ENCODE results near the gene SUV39H1. TPM values are rescaled to one million over a fixed set of nuclear protein-coding genes. Genes with fewer than 3 reads are reported as not detected.

The SUV39H1 gene
- polyA plus RNA-seq, 4 donors = 4.7 to 7.8 (median 5.9) TPM

DNA sequence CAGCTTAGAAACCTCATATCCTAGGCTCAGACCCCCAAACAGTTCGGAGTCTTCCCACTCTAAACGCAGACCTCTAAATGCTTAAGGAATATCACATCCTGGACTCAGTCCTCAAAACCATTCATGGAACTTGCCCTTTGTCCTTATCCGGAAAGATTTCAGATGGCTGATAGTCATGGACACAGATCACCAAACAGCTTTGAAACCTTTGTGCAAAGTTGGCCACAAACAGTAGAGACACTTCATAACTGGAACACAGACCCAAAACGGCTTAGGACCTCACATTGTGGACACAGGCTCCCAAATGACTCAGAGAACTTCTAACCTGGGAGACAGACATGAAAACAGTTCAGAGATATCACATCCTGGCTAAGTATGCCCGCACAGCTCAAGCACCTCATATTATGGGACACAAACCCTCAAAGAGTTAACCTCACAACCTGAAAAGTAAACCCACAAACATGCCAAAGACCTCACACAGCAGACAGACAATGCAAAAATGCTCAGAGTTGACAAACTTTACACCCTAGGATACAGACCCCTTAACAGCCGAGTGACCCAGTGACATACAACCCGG, 15.5 kb downstream of the SUV39H1 start:
- no peak for DNase-seq (ENCODE audit: low read depth in 4 of 4, low spot score in 3 of 4)

GRCh38 chrX:48713847-48714246, 17.3 kb downstream of the SUV39H1 start:
- no peak for DNase-seq (ENCODE audit: low read depth in 4 of 4, low spot score in 3 of 4)

GRCh38 chrX:48714573-48714972, 18.0 kb downstream of the SUV39H1 start:
- DNase-seq (ENCODE audit: low read depth in 4 of 4, low spot score in 3 of 4) = no peak

GRCh38 chrX:48715072-48715471, 18.5 kb downstream of the SUV39H1 start:
- DNase-seq (ENCODE audit: low read depth in 4 of 4, low spot score in 3 of 4) = no peak

- no peak for DNase-seq (ENCODE audit: low read depth in 4 of 4, low spot score in 3 of 4)
Measured at GRCh38 chrX:48715876-48716502, 19.5 kb downstream of the SUV39H1 start.

DNA sequence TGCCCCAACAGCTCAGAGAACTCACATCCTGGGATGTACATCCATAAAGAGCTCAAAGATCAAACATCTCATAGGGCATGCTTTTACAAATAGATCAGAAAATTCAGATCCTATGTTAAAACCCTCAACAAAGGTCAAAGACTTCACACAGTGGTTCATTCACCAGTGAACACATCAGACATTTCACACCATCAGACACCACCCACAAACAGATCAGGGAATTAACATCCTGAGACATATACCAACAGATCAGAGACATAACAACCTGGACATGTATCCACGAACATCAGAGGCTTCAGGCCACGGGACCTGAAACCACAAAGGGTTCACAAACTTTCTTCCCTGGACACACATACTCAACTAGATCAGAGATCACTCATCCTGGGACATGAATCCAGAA, 23.4 kb downstream of the SUV39H1 start:
- no peak for DNase-seq (ENCODE audit: low read depth in 4 of 4, low spot score in 3 of 4)

DNA sequence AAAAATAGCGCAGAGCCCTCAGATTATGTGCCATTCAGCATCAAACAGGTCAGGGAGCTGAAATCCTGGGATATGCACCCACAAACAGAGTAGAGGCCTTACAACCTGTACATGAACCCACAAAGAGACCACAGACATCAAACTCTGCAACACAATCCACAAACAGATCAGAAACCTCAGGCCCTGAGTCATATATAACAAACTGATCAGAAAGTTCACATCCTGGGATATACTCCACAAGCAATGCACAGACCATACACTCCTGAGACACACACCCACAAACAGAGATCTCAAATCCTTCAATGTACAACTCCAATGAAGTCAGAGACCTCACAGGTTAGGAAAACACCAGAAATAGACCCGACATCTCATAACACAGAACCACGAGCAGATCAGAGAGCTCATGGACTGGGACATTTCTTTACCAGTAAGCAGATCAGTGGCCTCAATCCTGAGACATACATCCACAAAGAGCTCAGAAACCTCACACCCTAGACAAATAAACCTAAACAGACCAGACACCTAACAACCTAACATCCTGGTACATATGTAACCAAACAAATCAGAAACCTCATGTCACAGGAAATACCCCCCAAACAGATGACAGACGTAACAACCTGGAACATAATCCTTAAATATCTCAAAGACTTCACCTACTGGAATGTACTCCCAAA, 24.2 kb downstream of the SUV39H1 start:
- DNase-seq (ENCODE audit: low read depth in 4 of 4, low spot score in 3 of 4) = no peak

- no peak for DNase-seq (ENCODE audit: low read depth in 4 of 4, low spot score in 3 of 4)
Measured at GRCh38 chrX:48721916-48722315, 25.4 kb downstream of the SUV39H1 start.

GRCh38 chrX:48726596-48726995, 30.1 kb downstream of the SUV39H1 start:
- no peak for DNase-seq (ENCODE audit: low read depth in 4 of 4, low spot score in 3 of 4)

DNA sequence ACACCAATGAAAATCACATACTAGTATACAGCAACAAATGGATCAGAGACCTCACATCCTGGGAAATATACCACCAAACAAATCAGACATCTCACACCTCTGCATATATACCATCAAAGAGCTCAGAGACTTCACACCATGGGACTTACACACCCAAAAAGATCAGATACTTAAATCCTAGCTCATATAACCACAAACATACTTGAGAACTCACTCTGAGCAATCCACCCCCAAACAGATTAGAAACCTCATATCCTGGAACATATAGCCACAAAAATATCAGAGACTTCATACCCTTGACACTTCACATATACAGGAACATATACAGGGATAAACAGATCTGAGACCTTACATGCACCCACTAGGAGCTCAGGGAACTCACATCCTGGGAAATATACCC, 32.1 kb downstream of the SUV39H1 start:
- no peak for DNase-seq (ENCODE audit: low read depth in 4 of 4, low spot score in 3 of 4)

DNA sequence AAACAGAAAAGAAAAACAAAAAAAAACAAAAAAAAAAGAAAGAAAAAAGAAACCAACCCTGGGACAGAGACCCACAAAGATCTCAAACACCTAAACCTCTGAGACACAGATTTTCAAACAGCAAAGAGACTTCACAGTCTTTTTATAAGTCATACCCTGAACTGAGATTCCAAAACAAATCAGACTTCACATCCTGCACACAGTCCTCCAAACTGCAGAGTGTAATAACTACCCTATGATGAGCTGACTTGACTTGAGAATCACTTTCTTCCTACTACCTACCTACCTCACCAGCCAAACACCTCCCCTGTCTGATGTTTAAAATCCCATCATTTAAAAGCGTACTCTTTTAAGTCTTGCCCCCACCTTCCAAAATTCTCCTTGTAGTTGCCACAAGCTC, 39.8 kb downstream of the SUV39H1 start:
- DNase-seq (ENCODE audit: low read depth in 4 of 4, low spot score in 3 of 4) = no peak

DNA sequence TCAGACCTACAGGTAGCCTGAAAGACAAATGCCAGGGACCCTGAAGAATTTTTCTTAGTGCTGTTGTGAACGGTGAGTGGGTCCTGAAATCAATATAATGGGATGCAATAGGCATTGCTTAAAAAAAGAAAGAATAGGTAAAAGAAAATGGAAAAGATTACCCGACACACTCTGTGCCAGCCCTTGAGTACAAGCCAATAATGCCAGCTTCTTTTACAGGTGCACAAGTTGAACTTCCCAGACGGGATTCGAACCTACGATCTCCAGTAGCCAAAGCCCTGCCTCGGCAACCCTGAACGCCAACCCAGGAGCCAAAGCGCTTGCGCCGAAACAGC, 40.3 kb downstream of the SUV39H1 start:
- no peak for DNase-seq (ENCODE audit: low read depth in 4 of 4, low spot score in 3 of 4)

GRCh38 chrX:48737213-48737938, 40.8 kb downstream of the SUV39H1 start:
- peak; percentile 85 to 93 (median 90) for DNase-seq (ENCODE audit: low read depth in 4 of 4, low spot score in 3 of 4)

GRCh38 chrX:48737940-48738339, 41.4 kb downstream of the SUV39H1 start:
- DNase-seq (ENCODE audit: low read depth in 4 of 4, low spot score in 3 of 4) = no peak

DNA sequence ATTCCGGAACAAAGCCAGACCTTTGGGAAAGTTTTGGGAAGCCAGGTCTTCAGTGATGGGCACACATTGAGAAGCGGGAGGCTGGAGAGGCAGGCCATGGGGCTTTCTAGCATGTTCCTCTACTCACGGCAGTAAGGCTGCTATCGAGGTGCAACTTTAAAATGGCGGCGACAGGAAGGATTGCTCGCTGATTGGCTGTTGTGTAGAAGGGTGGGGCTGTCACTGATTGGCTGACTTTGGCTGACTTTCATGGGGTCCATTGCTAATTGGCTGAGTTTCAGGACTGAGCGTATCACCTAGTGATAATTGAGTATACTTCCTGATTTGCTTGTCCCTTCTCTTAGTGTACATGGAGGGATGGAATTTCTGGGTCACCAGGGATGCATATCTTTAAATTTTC, 45.3 kb downstream of the SUV39H1 start:
- no peak for DNase-seq (ENCODE audit: low read depth in 4 of 4, low spot score in 3 of 4)

GRCh38 chrX:48745222-48745621, 48.7 kb downstream of the SUV39H1 start:
- DNase-seq (ENCODE audit: low read depth in 4 of 4, low spot score in 3 of 4) = no peak

- no peak for DNase-seq (ENCODE audit: low read depth in 4 of 4, low spot score in 3 of 4)
Measured at GRCh38 chrX:48747415-48748016, 51.0 kb downstream of the SUV39H1 start.

GRCh38 chrX:48749182-48749581, 52.6 kb downstream of the SUV39H1 start:
- DNase-seq (ENCODE audit: low read depth in 4 of 4, low spot score in 3 of 4) = no peak

- DNase-seq (ENCODE audit: low read depth in 4 of 4, low spot score in 3 of 4) = no peak
Measured at GRCh38 chrX:48751343-48751742, 54.8 kb downstream of the SUV39H1 start.

DNA sequence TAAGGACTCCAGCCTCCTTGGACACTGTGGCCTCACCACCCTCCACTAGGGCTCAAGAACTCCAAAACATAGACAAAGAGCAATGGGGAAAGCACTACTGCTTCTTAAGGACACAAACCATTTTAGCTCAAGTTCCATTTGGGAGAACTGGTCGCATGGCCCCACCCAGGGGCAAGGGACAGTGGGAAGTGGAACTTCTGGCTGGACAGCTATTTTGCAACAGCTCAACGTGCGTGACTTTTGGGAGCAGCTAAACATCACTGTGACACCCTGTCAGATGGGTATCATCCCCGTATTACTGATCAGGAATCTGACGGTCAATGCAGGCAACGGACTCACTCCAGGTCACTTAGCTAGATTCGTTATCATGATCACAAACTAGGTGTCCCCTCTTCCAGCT, 56.0 kb downstream of the SUV39H1 start:
- DNase-seq (ENCODE audit: low read depth in 4 of 4, low spot score in 3 of 4) = no peak

- DNase-seq (ENCODE audit: low read depth in 4 of 4, low spot score in 3 of 4) = no peak
Measured at GRCh38 chrX:48753708-48754228, 57.2 kb downstream of the SUV39H1 start.

All from left renal pelvis (tissue), 4 donors.